Transverse colon (tissue), 4 donors: ENCODE measurements around the gene POMC.

Experiments
- CTCF ChIP-seq, 5 experiments: fragments of 200-600 bp in 3 of 5; fragments of 450-650 bp in 2 of 5; sonication (generic) in 3 of 5; IDR thresholded peaks; 1 replicate in 2 of 5; 2 replicates in 3 of 5; pipeline ENCODE4 v1.5.1; 2016 to 2017; ENCODE audit warnings: antibody characterized with exemption in 5 of 5, inconsistent platforms in 3 of 5, mild to moderate bottlenecking in 2 of 5, moderate library complexity in 1 of 5
- POLR2AphosphoS5 ChIP-seq, 3 donors: sonication (generic); formaldehyde crosslinking; IDR thresholded peaks; one replicate each; pipeline ENCODE4 v1.6.1; 2016; ENCODE audit warnings: antibody characterized with exemption in 3 of 3

DNA sequence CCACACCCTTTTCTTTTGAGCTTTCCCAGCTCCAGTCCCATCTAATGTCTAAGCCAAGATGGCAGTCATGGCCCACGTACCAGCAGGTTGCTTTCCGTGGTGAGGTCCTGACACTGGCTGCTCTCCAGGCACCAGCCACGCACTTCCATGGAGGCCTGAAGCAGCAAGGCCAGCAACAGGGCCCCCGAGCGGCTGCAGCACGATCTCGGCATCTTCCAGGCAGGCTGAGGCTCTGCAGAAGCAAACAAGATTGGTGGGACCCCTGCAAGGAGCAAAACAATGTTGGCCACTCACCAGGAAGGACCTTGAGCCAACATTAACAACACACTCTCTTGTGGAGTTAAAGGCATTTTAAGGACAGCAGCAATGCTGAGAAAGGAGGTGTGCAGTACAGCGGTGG lies 3.8 kb downstream of the POMC start:
- no peak for TF ChIP-seq CTCF (IDR thresholded peaks at IDR 0.05)
- no peak for TF ChIP-seq POLR2AphosphoS5 (IDR thresholded peaks at IDR 0.05)
